Type B pancreatic cell (in vitro differentiated cells): Measurements from ENCODE around the gene NDC1. TPM values are rescaled to one million over a fixed set of nuclear protein-coding genes. Genes with fewer than 3 reads are reported as not detected.
"Not testable (repeated sequence)": the region's sequence is repeated elsewhere in the genome, so short reads cannot be mapped to it uniquely, and the experiment has no call there.

ENCODE experiments used
- DNase-seq: peaks from one replicate; pipeline ENCODE4 v3.0.0; 2021; ENCODE audit warnings: mixed read lengths; ENCODE audit not compliant: unreplicated experiment; ENCODE audit errors: extremely low spot score
- H3K27ac Mint-ChIP-seq: 2 replicates; pipeline ENCODE4 v1.8.0; 2021; ENCODE audit warnings: mild to moderate bottlenecking, mixed read lengths
- H3K27me3 Mint-ChIP-seq: 2 replicates; pipeline ENCODE4 v1.8.0; 2021; ENCODE audit warnings: mixed read lengths
- H3K36me3 Mint-ChIP-seq: 2 replicates; pipeline ENCODE4 v1.8.0; 2021; ENCODE audit warnings: mixed read lengths
- H3K4me1 Mint-ChIP-seq: one replicate; pipeline ENCODE4 v1.8.0; 2021; ENCODE audit warnings: mixed read lengths; ENCODE audit not compliant: unreplicated experiment
- H3K4me3 Mint-ChIP-seq: 2 replicates; pipeline ENCODE4 v1.8.0; 2021; ENCODE audit warnings: mild to moderate bottlenecking, mixed read lengths
- H3K9me3 Mint-ChIP-seq: 2 replicates; pipeline ENCODE4 v1.8.0; 2021; ENCODE audit warnings: mixed read lengths
- total RNA-seq: library from RNA; stranded (reverse); gene quantifications from 2 replicates; pipeline ENCODE4 v1.2.1, GENCODE V29; 2021; ENCODE audit warnings: low replicate concordance
- TF ChIP-seq, protein P1 (sequence below): fragments of 200-600 bp; sonication (generic); conservative IDR thresholded peaks from 2 replicates; pipeline ENCODE4 v1.5.0; 2021; ENCODE audit warnings: antibody characterized with exemption, mild to moderate bottlenecking

NDC1 gene
- total RNA-seq, 1 donor from 2014 or later: 29.5 TPM

DNA sequence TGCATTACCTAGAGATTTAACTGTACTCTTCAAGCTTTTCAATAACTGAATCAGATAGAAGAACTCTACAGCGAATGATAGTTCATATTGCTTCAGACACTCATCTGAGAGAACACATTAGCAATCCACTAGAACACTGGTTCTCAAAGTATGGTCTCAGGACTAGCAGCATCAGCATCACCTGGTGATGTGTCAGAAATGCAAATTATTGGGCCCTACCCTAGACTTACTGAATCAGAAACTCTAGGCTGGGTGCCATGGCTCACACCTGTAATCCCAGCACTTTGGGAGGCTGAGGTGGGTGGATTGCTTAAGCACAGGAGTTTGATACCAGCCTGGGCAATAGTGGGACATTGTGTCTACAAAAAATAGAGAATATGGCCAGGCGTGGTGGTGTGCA is 74.2 kb downstream of the NDC1 start:
- Mint-ChIP-seq H3K4me1 (peaks cover 3% of the 10 kb centered on the region), H3K36me3 (peaks cover 4% of the 10 kb centered on the region), H3K9me3 (no peaks in the 10 kb centered on the region), H3K27me3 (no peaks in the 10 kb centered on the region), H3K4me3 (no peak overlapping the region), H3K27ac (no peak overlapping the region)
- DNase-seq: no peak
- TF ChIP-seq, protein P1, sequence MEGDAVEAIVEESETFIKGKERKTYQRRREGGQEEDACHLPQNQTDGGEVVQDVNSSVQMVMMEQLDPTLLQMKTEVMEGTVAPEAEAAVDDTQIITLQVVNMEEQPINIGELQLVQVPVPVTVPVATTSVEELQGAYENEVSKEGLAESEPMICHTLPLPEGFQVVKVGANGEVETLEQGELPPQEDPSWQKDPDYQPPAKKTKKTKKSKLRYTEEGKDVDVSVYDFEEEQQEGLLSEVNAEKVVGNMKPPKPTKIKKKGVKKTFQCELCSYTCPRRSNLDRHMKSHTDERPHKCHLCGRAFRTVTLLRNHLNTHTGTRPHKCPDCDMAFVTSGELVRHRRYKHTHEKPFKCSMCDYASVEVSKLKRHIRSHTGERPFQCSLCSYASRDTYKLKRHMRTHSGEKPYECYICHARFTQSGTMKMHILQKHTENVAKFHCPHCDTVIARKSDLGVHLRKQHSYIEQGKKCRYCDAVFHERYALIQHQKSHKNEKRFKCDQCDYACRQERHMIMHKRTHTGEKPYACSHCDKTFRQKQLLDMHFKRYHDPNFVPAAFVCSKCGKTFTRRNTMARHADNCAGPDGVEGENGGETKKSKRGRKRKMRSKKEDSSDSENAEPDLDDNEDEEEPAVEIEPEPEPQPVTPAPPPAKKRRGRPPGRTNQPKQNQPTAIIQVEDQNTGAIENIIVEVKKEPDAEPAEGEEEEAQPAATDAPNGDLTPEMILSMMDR: no peak

- peaks cover 3% of the 10 kb centered on the region for H3K4me1 Mint-ChIP-seq
- no peaks in the 10 kb centered on the region for H3K27me3 Mint-ChIP-seq
- H3K4me3 Mint-ChIP-seq: no peak overlapping the region
- no peak for DNase-seq
- TF ChIP-seq, protein P1: no peak
- H3K27ac Mint-ChIP-seq: no peak overlapping the region
- peaks cover 4% of the 10 kb centered on the region for H3K36me3 Mint-ChIP-seq
- H3K9me3 Mint-ChIP-seq: no peaks in the 10 kb centered on the region
Measured at GRCh38 chr1:53763461-53763860, 74.6 kb downstream of the NDC1 start.

GRCh38 chr1:53760497-53760896 is 77.6 kb downstream of the NDC1 start:
- H3K36me3 Mint-ChIP-seq, H3K9me3 Mint-ChIP-seq, H3K27ac Mint-ChIP-seq, H3K4me1 Mint-ChIP-seq, H3K27me3 Mint-ChIP-seq, H3K4me3 Mint-ChIP-seq, DNase-seq: not testable (repeated sequence)

DNA sequence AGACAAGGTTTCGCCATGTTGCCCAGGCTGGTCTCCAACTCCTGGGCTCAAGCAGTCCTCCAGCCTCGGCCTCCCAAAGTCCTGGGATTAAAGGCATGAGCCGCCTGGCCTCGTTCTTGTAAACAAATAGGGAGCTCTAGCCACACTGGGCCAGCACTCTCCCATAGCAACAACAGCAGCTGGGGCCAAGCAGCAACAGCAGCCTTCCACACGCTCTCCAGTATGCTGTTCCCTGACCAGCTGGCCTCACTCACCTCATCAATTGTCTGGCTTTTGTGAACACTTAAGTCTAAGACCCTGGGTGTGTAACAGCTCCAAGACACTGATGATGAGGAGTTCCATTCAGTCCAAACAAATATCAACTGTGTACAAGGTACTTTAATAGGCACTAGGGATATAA is 82.2 kb downstream of the NDC1 start:
- Mint-ChIP-seq H3K4me3 (no peak overlapping the region), H3K27ac (no peak overlapping the region), H3K9me3 (no peaks in the 10 kb centered on the region), H3K4me1 (no peaks in the 10 kb centered on the region), H3K36me3 (no peaks in the 10 kb centered on the region), H3K27me3 (peaks cover 5% of the 10 kb centered on the region)
- DNase-seq: no peak
- TF ChIP-seq, protein P1: no peak

GRCh38 chr1:53754484-53755312 is 83.4 kb downstream of the NDC1 start:
- no peak for DNase-seq
- H3K27ac Mint-ChIP-seq: no peak overlapping the region
- no peaks in the 10 kb centered on the region for H3K36me3 Mint-ChIP-seq

GRCh38 chr1:53752281-53752680 is 85.8 kb downstream of the NDC1 start:
- no peak overlapping the region for H3K4me3 Mint-ChIP-seq
- no peak for DNase-seq
- TF ChIP-seq, protein P1: no peak
- H3K36me3 Mint-ChIP-seq: no peaks in the 10 kb centered on the region
- H3K27me3 Mint-ChIP-seq: peaks cover 32% of the 10 kb centered on the region
- no peaks in the 10 kb centered on the region for H3K9me3 Mint-ChIP-seq
- H3K27ac Mint-ChIP-seq: no peak overlapping the region
- no peaks in the 10 kb centered on the region for H3K4me1 Mint-ChIP-seq

More at GRCh38 chr1:53754484-53755312, 83.4 kb downstream of the NDC1 start:
- TF ChIP-seq, protein P1: peak; percentile 80
- Mint-ChIP-seq H3K4me1 (no peaks in the 10 kb centered on the region), H3K9me3 (no peaks in the 10 kb centered on the region), H3K4me3 (no peak overlapping the region), H3K27me3 (peaks cover 16% of the 10 kb centered on the region)
